OCI-LY7 (cell line): ENCODE measurements around the gene KCNE5. TPM values are rescaled to one million over a fixed set of nuclear protein-coding genes. Genes with fewer than 3 reads are reported as not detected.

Source experiments
- BruUV-seq: library from RNA; stranded (reverse); fragments of 400-500 nt; replicated peaks from 2 replicates; lab custom pipeline; 2021; lab: Mats Ljungman, UMichigan
- CTCF ChIA-PET: fragments of 300-600 bp; sonication (Branson Sonifier 250); formaldehyde crosslinking; loops from one replicate; lab custom pipeline; 2022; ENCODE audit warnings: antibody characterized with exemption; ENCODE audit not compliant: unreplicated experiment; lab: Charles Lee
- POLR2A ChIA-PET: fragments of 300-600 bp; sonication (Branson Sonifier 250); formaldehyde crosslinking; loops from one replicate; lab custom pipeline; 2022; ENCODE audit warnings: antibody characterized with exemption; lab: Charles Lee
- DNase-seq: peaks from one replicate; pipeline ENCODE4 v3.0.0-alpha.2; 2015; ENCODE audit warnings: low spot score
- H2AFZ ChIP-seq: fragments of 200-600 bp; sonication (generic), shearing (Covaris generic); 2 replicates; pipeline ENCODE4 v1.6.1; 2014; ENCODE audit warnings: mild to moderate bottlenecking, antibody characterized with exemption, low read length, moderate library complexity
- H3K27ac ChIP-seq: fragments of 200-600 bp; sonication (generic); 2 replicates; pipeline ENCODE4 v1.5.1; 2014; ENCODE audit warnings: mixed run types, low read depth, mild to moderate bottlenecking, moderate library complexity, low read length, inconsistent platforms; ENCODE audit not compliant: poor library complexity, severe bottlenecking
- H3K36me3 ChIP-seq: fragments of 200-600 bp; sonication (generic); 2 replicates; pipeline ENCODE4 v1.6.1; 2014; ENCODE audit warnings: mild to moderate bottlenecking, antibody characterized with exemption, low read length, moderate library complexity, mixed read lengths; ENCODE audit not compliant: insufficient read depth
- H3K4me1 ChIP-seq: fragments of 200-600 bp; sonication (generic); 2 replicates; pipeline ENCODE4 v1.5.1; 2014; ENCODE audit warnings: mild to moderate bottlenecking, low read length; ENCODE audit not compliant: insufficient read depth, poor library complexity, severe bottlenecking
- H3K4me2 ChIP-seq: fragments of 200-600 bp; sonication (generic); 2 replicates; pipeline ENCODE4 v1.6.1; 2014; ENCODE audit warnings: mild to moderate bottlenecking, low read length
- H3K4me3 ChIP-seq: fragments of 200-600 bp; sonication (generic); 2 replicates; pipeline ENCODE4 v1.5.1; 2014; ENCODE audit warnings: mild to moderate bottlenecking, low read depth, low read length; ENCODE audit not compliant: poor library complexity, severe bottlenecking
- H3K79me2 ChIP-seq: fragments of 200-600 bp; sonication (generic); 2 replicates; pipeline ENCODE4 v1.6.1; 2016; ENCODE audit warnings: low read depth, mild to moderate bottlenecking, low read length, moderate library complexity, mixed read lengths; ENCODE audit not compliant: insufficient read depth
- H3K9me2 ChIP-seq: fragments of 200-600 bp; sonication (generic); 2 replicates; pipeline ENCODE4 v1.6.1; 2016; ENCODE audit warnings: mild to moderate bottlenecking, low read length, mixed read lengths; ENCODE audit not compliant: insufficient read depth
- H3K9me3 ChIP-seq: fragments of 200-600 bp; sonication (generic); 2 replicates; pipeline ENCODE4 v1.6.1; 2014; ENCODE audit warnings: mild to moderate bottlenecking, mixed run types, low read length, mixed read lengths
- H4K20me1 ChIP-seq: fragments of 200-600 bp; sonication (generic); 2 replicates; pipeline ENCODE4 v1.6.1; 2014; ENCODE audit warnings: mild to moderate bottlenecking, antibody characterized with exemption, low read length, moderate library complexity, mixed read lengths; ENCODE audit not compliant: insufficient read depth
- EZH2phosphoT487 ChIP-seq: fragments of 200-600 bp; sonication (generic); IDR thresholded peaks from 2 replicates; pipeline ENCODE4 v1.6.1; 2018; ENCODE audit warnings: low read depth, borderline replicate concordance, mild to moderate bottlenecking, mixed run types, antibody characterized with exemption, low read length, moderate library complexity, mixed read lengths
- intact Hi-C: fragments of 100-400 bp; cut with micrococcal nuclease; formaldehyde crosslinking; loops from one replicate; pipeline ENCODE4 v1.10.0; 2022; ENCODE audit not compliant: unreplicated experiment
- total RNA-seq, 2 experiments: library from RNA; depleted of rRNA in 1 of 2; stranded (reverse); fragments of >200 nt in 1 of 2; shearing (Covaris generic) in 1 of 2; gene quantifications; 2 replicates each; pipeline ENCODE4 v1.2.3, GENCODE V29; 2014 to 2022
- TF ChIP-seq, protein P1 (sequence below): fragments of 200-600 bp; sonication (generic); conservative IDR thresholded peaks from 2 replicates; pipeline ENCODE4 v1.5.1; 2014; ENCODE audit warnings: mild to moderate bottlenecking, antibody characterized with exemption, low read length, moderate library complexity, mixed read lengths

Gene KCNE5
- total RNA-seq, 2 experiments from 2014 or later, result not detected

- no peaks in the 10 kb centered on the region for H4K20me1 ChIP-seq
- DNase-seq, result no peak
- H3K79me2 ChIP-seq, result no peaks in the 10 kb centered on the region
- H3K4me3 ChIP-seq, result no peak overlapping the region
- H3K4me2 ChIP-seq, result no peak overlapping the region
- TF ChIP-seq, protein P1, sequence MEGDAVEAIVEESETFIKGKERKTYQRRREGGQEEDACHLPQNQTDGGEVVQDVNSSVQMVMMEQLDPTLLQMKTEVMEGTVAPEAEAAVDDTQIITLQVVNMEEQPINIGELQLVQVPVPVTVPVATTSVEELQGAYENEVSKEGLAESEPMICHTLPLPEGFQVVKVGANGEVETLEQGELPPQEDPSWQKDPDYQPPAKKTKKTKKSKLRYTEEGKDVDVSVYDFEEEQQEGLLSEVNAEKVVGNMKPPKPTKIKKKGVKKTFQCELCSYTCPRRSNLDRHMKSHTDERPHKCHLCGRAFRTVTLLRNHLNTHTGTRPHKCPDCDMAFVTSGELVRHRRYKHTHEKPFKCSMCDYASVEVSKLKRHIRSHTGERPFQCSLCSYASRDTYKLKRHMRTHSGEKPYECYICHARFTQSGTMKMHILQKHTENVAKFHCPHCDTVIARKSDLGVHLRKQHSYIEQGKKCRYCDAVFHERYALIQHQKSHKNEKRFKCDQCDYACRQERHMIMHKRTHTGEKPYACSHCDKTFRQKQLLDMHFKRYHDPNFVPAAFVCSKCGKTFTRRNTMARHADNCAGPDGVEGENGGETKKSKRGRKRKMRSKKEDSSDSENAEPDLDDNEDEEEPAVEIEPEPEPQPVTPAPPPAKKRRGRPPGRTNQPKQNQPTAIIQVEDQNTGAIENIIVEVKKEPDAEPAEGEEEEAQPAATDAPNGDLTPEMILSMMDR, result no peak
- TF ChIP-seq EZH2phosphoT487, result no peak
- ChIA-PET CTCF (no interaction called here), POLR2A (no interaction called here)
- intact Hi-C loops, result no loop called here
- H3K9me3 ChIP-seq, result no peaks in the 10 kb centered on the region
- H3K36me3 ChIP-seq, result no peaks in the 10 kb centered on the region
- no peaks in the 10 kb centered on the region for H3K4me1 ChIP-seq
- H3K9me2 ChIP-seq, result no peaks in the 10 kb centered on the region
- BruUV-seq, result no TSS peak
- no peak overlapping the region for H2AFZ ChIP-seq
- no peak overlapping the region for H3K27ac ChIP-seq
These were observed 10.0 kb downstream of the KCNE5 start for GRCh38 chrX:109614951-109615350.

- POLR2A ChIA-PET, result no interaction called here
- no peak for DNase-seq
These were observed 23.5 kb downstream of the KCNE5 start for GRCh38 chrX:109601486-109601885.

DNA sequence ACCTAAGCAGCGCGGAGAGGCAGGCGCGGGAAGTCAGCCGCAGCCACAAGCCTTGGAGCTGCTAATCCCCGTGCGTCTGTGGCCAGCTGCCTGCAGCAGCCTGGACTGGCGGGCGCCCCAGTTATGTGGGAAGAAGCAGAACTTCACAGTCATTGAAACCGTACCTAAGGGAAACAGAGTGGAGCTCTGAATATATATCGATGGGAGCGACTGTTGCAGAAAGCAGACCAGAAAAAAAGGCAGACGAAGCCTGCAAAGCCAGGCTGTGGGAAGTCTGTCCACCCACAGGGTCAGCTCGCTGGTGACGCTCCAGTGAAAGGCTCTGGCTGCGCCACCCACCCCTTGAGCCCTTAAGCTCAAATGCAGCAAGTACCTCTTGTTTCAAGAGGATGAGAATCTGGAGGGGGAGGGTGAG lies 24.7 kb downstream of the KCNE5 start:
- no TSS peak for BruUV-seq
- intact Hi-C loops, result no loop called here
- Histone ChIP-seq H3K4me2 (no peak overlapping the region), H3K4me3 (no peak overlapping the region), H3K79me2 (no peaks in the 10 kb centered on the region), H2AFZ (no peak overlapping the region), H3K9me3 (no peaks in the 10 kb centered on the region), H4K20me1 (no peaks in the 10 kb centered on the region), H3K4me1 (no peaks in the 10 kb centered on the region), H3K27ac (no peak overlapping the region), H3K9me2 (no peaks in the 10 kb centered on the region), H3K36me3 (no peaks in the 10 kb centered on the region)
- POLR2A ChIA-PET, result no interaction called here
- TF ChIP-seq, protein P1, result no peak
- TF ChIP-seq EZH2phosphoT487, result no peak
- DNase-seq, result no peak
- CTCF ChIA-PET, result no interaction called here

More at GRCh38 chrX:109601486-109601885, 23.5 kb downstream of the KCNE5 start:
- H4K20me1 ChIP-seq, result no peaks in the 10 kb centered on the region
- intact Hi-C loops, result no loop called here
- H2AFZ ChIP-seq, result no peak overlapping the region
- no peak overlapping the region for H3K4me2 ChIP-seq
- no peak overlapping the region for H3K27ac ChIP-seq
- no peaks in the 10 kb centered on the region for H3K4me1 ChIP-seq
- H3K36me3 ChIP-seq, result no peaks in the 10 kb centered on the region
- TF ChIP-seq, protein P1, result no peak
- TF ChIP-seq EZH2phosphoT487, result no peak
- no peaks in the 10 kb centered on the region for H3K9me2 ChIP-seq
- no peaks in the 10 kb centered on the region for H3K9me3 ChIP-seq
- no peaks in the 10 kb centered on the region for H3K79me2 ChIP-seq
- CTCF ChIA-PET, result no interaction called here
- no TSS peak for BruUV-seq
- H3K4me3 ChIP-seq, result no peak overlapping the region
